Heart right ventricle (tissue), 16 donors: ENCODE data around the gene TUBG1. TPM values are rescaled to one million over a fixed set of nuclear protein-coding genes. Genes with fewer than 3 reads are reported as not detected.
A peak's percentile ranks its signal among the peaks of the same experiment; 100 is the strongest.

Experiments used
- ATAC-seq, 8 donors: fragments of 200-7000 bp; cut with Tn5 transposase; one replicate each; pipeline ENCODE4 v1.9.1; 2020; ENCODE audit warnings: mild to moderate bottlenecking in 8 of 8, moderate library complexity in 8 of 8, moderate number of reproducible peaks in 1 of 8
- DNase-seq, 2 donors: peaks; one replicate each; pipeline ENCODE4 v3.0.0-alpha.2; 2020
- H3K27ac ChIP-seq, 10 donors: fragments of 200-600 bp; sonication (generic) in 2 of 10; one replicate each; pipeline versions ENCODE4 v1.5.0 to v1.8.0; 2020 to 2022; ENCODE audit warnings: mild to moderate bottlenecking in 3 of 10
- H3K27me3 ChIP-seq, 7 donors: fragments of 200-600 bp; one replicate each; pipeline ENCODE4 v1.8.0; 2021 to 2022; ENCODE audit warnings: mild to moderate bottlenecking in 2 of 7
- H3K36me3 ChIP-seq, 9 donors: fragments of 200-600 bp; sonication (generic) in 1 of 9; one replicate each; pipeline versions ENCODE4 v1.5.0 to v1.8.0; 2020 to 2022; ENCODE audit warnings: mild to moderate bottlenecking in 2 of 9
- H3K4me1 ChIP-seq, 9 donors: fragments of 200-600 bp; sonication (generic) in 1 of 9; one replicate each; pipeline versions ENCODE4 v1.5.0 to v1.8.0; 2020 to 2022; ENCODE audit warnings: mild to moderate bottlenecking in 4 of 9
- H3K4me3 ChIP-seq, 10 donors: fragments of 200-600 bp; sonication (generic) in 2 of 10; one replicate each; pipeline versions ENCODE4 v1.5.0 to v1.8.0; 2020 to 2022; ENCODE audit warnings: mild to moderate bottlenecking in 7 of 10, moderate library complexity in 2 of 10
- H3K9me3 ChIP-seq, 11 donors: fragments of 200-600 bp in 10 of 11; sonication (generic) in 2 of 11; one replicate each; pipeline versions ENCODE4 v1.5.0 to v1.8.0; 2013 to 2022; ENCODE audit warnings: mild to moderate bottlenecking in 2 of 11, control low read depth in 1 of 11, moderate library complexity in 1 of 11
- CTCF ChIP-seq, 9 donors: fragments of 200-600 bp; sonication (generic) in 2 of 9; IDR thresholded peaks; one replicate each; pipeline versions ENCODE4 v1.5.0 to v1.8.0; 2021 to 2022; ENCODE audit warnings: antibody characterized with exemption in 9 of 9, mild to moderate bottlenecking in 5 of 9, moderate library complexity in 1 of 9
- WGBS, 2 donors: extraction: QIAGEN DNeasy Blood & Tissue Kit; methylation state at CpG; one replicate each; pipeline ENCODE4 v1.1.7; 2013; ENCODE audit warnings: inconsistent platforms in 1 of 2; 5-methylcytosine and 5-hydroxymethylcytosine counted together
- intact Hi-C, 10 donors: fragments of 100-400 bp; cut with DNase I; formaldehyde crosslinking; loops; one replicate each; pipeline versions ENCODE4 v1.11.1 to v1.14.2; 2022
- polyA plus RNA-seq, 2 donors: library from polyadenylated mRNA; stranded (reverse); fragments of 200-250 nt; gene quantifications; one replicate each; pipeline ENCODE4 v1.2.3, GENCODE V29; 2013
- total RNA-seq, 10 donors: library from RNA; stranded (reverse); fragmentation: NEBNext Ultra II Directional in 3 of 10; extraction: Animal tissue kit (Norgen Biotek cat#: 25700) in 3 of 10; gene quantifications; one replicate each; pipeline versions ENCODE4 v1.2.1 to v1.2.4, GENCODE V29; 2021 to 2023
- donor health status: Arrhythmogenic right ventricular cardiomyopathy.
- donor health status: ischemic (EF 13 %, LVEDD 7.1; RV severe dilation, severe dysfunction).
- donor health status: healthy with polysubstance abuse.
- donor health status: DM: no; HTN: yes; CAD: no.
- donor health status: DM: no; HTN: no; CAD: no.
- donor health status: ischemic (EF 25% LVEDD 6.9; RV normal size, moderate dysfunction).
- donor health status: ischemic (EF 25% LVEDD 5.7; RV mildly dilated, moderate dysfunction).
- donor health status: healthy.
- donor health status: DM: yes; HTN: yes; CAD: no.
- donor health status: Ischemic cardiomyopathy.
- donor health status: ischemic (EF 35%, LVEDD 5.7; RV mildly dilated, moderate dysfunction).
- donor health status: nonischemic (EF 11% LVEDD 7.7; RV severe dilation, severe dysfunction).
- donor health status: DM: yes; HTN: yes; CAD: no.
- donor health status: PGD.
- donor health status: ischemic (EF 29% LVEDD 5.4; RV normal size, mild dysfunction).
- donor health status: nonischemic (EF 23%, LVEDD 6.1; RV moderate dilation, normal function).

The TUBG1 gene
- total and polyA plus RNA-seq, 12 donors = 28.2 to 107 (median 43.7) TPM

GRCh38 chr17:42562388-42563142 is 46.9 kb upstream of the TUBG1 start:
- 8% methylated on average over 47 to 48 of the region's 48 CpGs for whole genome bisulfite sequencing, 2 donors
- Histone ChIP-seq H3K4me3 (peak overlapping the region; percentile 66 to 99 (median 94)), H3K27ac (peak overlapping the region; percentile 53 to 96 (median 84)), H3K36me3 (peaks cover 0 to 27% (median 17%) of the 10 kb centered on the region in 9 donors), H3K4me1 (peaks cover 11 to 48% (median 35%) of the 10 kb centered on the region in 9 donors), H3K27me3 (no peaks in the 10 kb centered on the region), H3K9me3 (no peaks in the 10 kb centered on the region)
- intact Hi-C loops = no loop called here
- no peak for DNase-seq
- TF ChIP-seq CTCF (IDR thresholded peaks at IDR 0.05) = no peak
- ATAC-seq = peak in 2 of 8 donors; percentile 0 to 1

GRCh38 chr17:42563143-42563509 is 46.4 kb upstream of the TUBG1 start:
- H3K27ac ChIP-seq = peak overlapping the region in 4 of 10 donors; percentile 83 to 96 (median 88)
- peaks cover 11 to 54% (median 41%) of the 10 kb centered on the region in 9 donors for H3K4me1 ChIP-seq
- intact Hi-C loops = no loop called here

GRCh38 chr17:42563543-42563942 is 45.9 kb upstream of the TUBG1 start:
- no peak for TF ChIP-seq CTCF (IDR thresholded peaks at IDR 0.05)
- 18 to 37% methylated on average over 1 of the region's 1 CpG for WGBS, 2 donors
- Histone ChIP-seq H3K4me3 (peak overlapping the region in 7 of 10 donors; percentile 66 to 97 (median 94)), H3K36me3 (peaks cover 0 to 31% (median 20%) of the 10 kb centered on the region in 9 donors), H3K9me3 (no peaks in the 10 kb centered on the region), H3K27ac (peak overlapping the region in 1 of 10 donors; percentile 96), H3K27me3 (no peaks in the 10 kb centered on the region), H3K4me1 (peaks cover 11 to 58% (median 45%) of the 10 kb centered on the region in 9 donors)
- DNase-seq (no peak), ATAC-seq (no peak)
- intact Hi-C loops = no loop called here

More at GRCh38 chr17:42563143-42563509, 46.4 kb upstream of the TUBG1 start:
- TF ChIP-seq CTCF (IDR thresholded peaks at IDR 0.05) = no peak
- 75 to 79% methylated on average over 14 of the region's 14 CpGs for WGBS, 2 donors
- Histone ChIP-seq H3K36me3 (peaks cover 0 to 27% (median 17%) of the 10 kb centered on the region in 9 donors), H3K9me3 (no peaks in the 10 kb centered on the region), H3K4me3 (peak overlapping the region; percentile 66 to 99 (median 94)), H3K27me3 (no peaks in the 10 kb centered on the region)
- ATAC-seq (no peak), DNase-seq (no peak)

GRCh38 chr17:42563950-42564349 is 45.5 kb upstream of the TUBG1 start:
- no peaks in the 10 kb centered on the region for H3K27me3 ChIP-seq
- no peak for DNase-seq
- intact Hi-C loops = no loop called here
- peak overlapping the region in 1 of 10 donors; percentile 96 for H3K27ac ChIP-seq
- no peak for ATAC-seq
- H3K4me3 ChIP-seq = peak overlapping the region in 2 of 10 donors; percentile 95 to 97
- H3K9me3 ChIP-seq = no peaks in the 10 kb centered on the region
- no peak for TF ChIP-seq CTCF (IDR thresholded peaks at IDR 0.05)
- H3K4me1 ChIP-seq = peaks cover 11 to 62% (median 45%) of the 10 kb centered on the region in 9 donors
- WGBS, 2 donors = 82 to 88% methylated on average over 9 of the region's 9 CpGs
- peaks cover 0 to 36% (median 24%) of the 10 kb centered on the region in 9 donors for H3K36me3 ChIP-seq
